K562 (cell line): ENCODE measurements around the gene SLC4A2. TPM values are rescaled to one million over a fixed set of nuclear protein-coding genes. Genes with fewer than 3 reads are reported as not detected.

Source experiments
- CSDE1 ChIP-seq, 2 experiments: fragments of 450-650 bp; IDR thresholded peaks; 2 replicates each; pipeline ENCODE4 v1.6.1; 2016; ENCODE audit warnings: mild to moderate bottlenecking in 1 of 2
- FOXP4 ChIP-seq: sonication (generic); formaldehyde crosslinking; IDR thresholded peaks from 2 replicates; pipeline ENCODE4 v1.8.0; 2022; ENCODE audit warnings: mild to moderate bottlenecking, missing genetic modification reagents, borderline replicate concordance
- HDAC1 ChIP-seq, 2 experiments: fragments of 450-650 bp; IDR thresholded peaks; 2 replicates each; pipeline ENCODE4 v1.6.1; 2016 to 2017; ENCODE audit warnings: inconsistent platforms in 1 of 2, mild to moderate bottlenecking in 1 of 2, moderate library complexity in 1 of 2
- ID3 ChIP-seq, 2 experiments: fragments of 250-450 bp in 1 of 2; fragments of 450-650 bp in 1 of 2; sonication (Bioruptor Pico) in 1 of 2; IDR thresholded peaks; 2 replicates each; pipeline versions ENCODE4 v1.6.1 to v1.8.0; 2016 to 2021; ENCODE audit warnings: mild to moderate bottlenecking in 2 of 2, moderate library complexity in 2 of 2, missing compliant biosample characterization in 1 of 2, missing genetic modification characterization in 1 of 2
- PYGO2 ChIP-seq: fragments of 450-650 bp; IDR thresholded peaks from 2 replicates; pipeline ENCODE4 v1.6.1; 2016; ENCODE audit warnings: mild to moderate bottlenecking, missing genetic modification characterization, moderate library complexity, missing compliant biosample characterization
- ZNF655 ChIP-seq: fragments of 250-450 bp; sonication (Bioruptor Pico); IDR thresholded peaks from 2 replicates; pipeline ENCODE4 v1.5.0; 2021
- polyA plus RNA-seq, 8 experiments: library from polyadenylated mRNA; depleted of rRNA in 4 of 8; stranded (reverse) in 5 of 8; unstranded in 3 of 8; fragments of >200 nt; fragmentation: Nextera tagmentation in 2 of 8; fragmentation: Illumina TruSeq in 1 of 8; extraction: Ambion mirVana in 2 of 8; extraction: Trizol in 1 of 8; gene quantifications; 2 replicates each; pipeline versions ENCODE4 v1.2.1 to v1.2.3, GENCODE V29; 2011 to 2014; ENCODE audit warnings: inconsistent platforms in 1 of 8, missing spikeins in 1 of 8
- total RNA-seq, 7 experiments: library from RNA; depleted of rRNA in 6 of 7; stranded (reverse); fragments of >200 nt in 6 of 7; fragmentation: Illumina TruSeq in 2 of 7; extraction: Trizol in 2 of 7; gene quantifications; 2 replicates each; pipeline versions ENCODE4 v1.2.1 to v1.2.3, GENCODE V29; 2011 to 2021; ENCODE audit warnings: low replicate concordance in 1 of 7

Gene SLC4A2
- total and polyA plus RNA-seq, 9 of the 15 experiments (the other 6 are each of a cell fraction or from before 2014, with no cell fraction given), result 11.4 to 375 (median 130) TPM

- no peak for TF ChIP-seq ID3 (CRISPR knock-in tag; IDR thresholded peaks at IDR 0.05)
- TF ChIP-seq ID3 (tag; IDR thresholded peaks at IDR 0.05), result no peak
- no peak for TF ChIP-seq ZNF655 (CRISPR knock-in tag)
- no peak for TF ChIP-seq CSDE1 (IDR thresholded peaks at IDR 0.05)
- TF ChIP-seq FOXP4, result peak; percentile 71; the same call in 1 of the 2 replicates
- TF ChIP-seq HDAC1 (IDR thresholded peaks at IDR 0.05), result no peak
- TF ChIP-seq PYGO2 (tag), result no peak
Observed at GRCh38 chr7:151056666-151057505, 2.5 kb upstream of the SLC4A2 start (continued).
